Endothelial cell of umbilical vein (primary cell): ENCODE data around the gene IL22RA2. TPM values are rescaled to one million over a fixed set of nuclear protein-coding genes. Genes with fewer than 3 reads are reported as not detected.

Experiments used
- BruUV-seq: library from RNA; stranded (reverse); fragments of 400-500 nt; replicated peaks from 2 replicates; lab custom pipeline; 2021; lab: Mats Ljungman, UMichigan
- CTCF ChIA-PET: fragments of 300-600, 350-600 bp; sonication (Branson Sonifier 250); formaldehyde crosslinking; loops from one replicate; lab custom pipeline; 2021; ENCODE audit warnings: antibody characterized with exemption, inconsistent platforms; lab: Charles Lee
- POLR2A ChIA-PET: fragments of 300-600, 350-600 bp; sonication (Branson Sonifier 250); formaldehyde crosslinking; loops from one replicate; lab custom pipeline; 2021; ENCODE audit warnings: antibody characterized with exemption, inconsistent platforms; lab: Charles Lee
- DNase-seq: peaks from one replicate; pipeline ENCODE4 v3.0.0-alpha.2; 2011; ENCODE audit warnings: low read depth, low spot score
- FAIRE-seq: peaks from 2 replicates; lab custom pipeline; 2011; peaks lifted over from hg19 to GRCh38; lab: Jason Lieb, UNC
- H2AFZ ChIP-seq: 2 replicates; pipeline ENCODE4 v1.6.0; 2012; ENCODE audit warnings: low read depth, low read length, control low read depth, inconsistent platforms
- H3K27ac ChIP-seq: 2 replicates; pipeline ENCODE4 v1.5.1; 2011; ENCODE audit warnings: low read depth, mild to moderate bottlenecking, control low read depth, low read length, moderate library complexity; ENCODE audit not compliant: insufficient read depth
- H3K27me3 ChIP-seq, 2 experiments: 2 replicates each; pipeline versions ENCODE4 v1.6.0 to v1.6.1; 2011; ENCODE audit warnings: low read length in 2 of 2, mixed read lengths in 1 of 2; ENCODE audit not compliant: control insufficient read depth in 2 of 2, insufficient read depth in 2 of 2
- H3K36me3 ChIP-seq, 2 experiments: 2 replicates in 1 of 2; 3 replicates in 1 of 2; pipeline ENCODE4 v1.5.1; 2011; ENCODE audit warnings: low read length in 2 of 2, mild to moderate bottlenecking in 1 of 2, moderate library complexity in 1 of 2; ENCODE audit not compliant: control insufficient read depth in 2 of 2, insufficient read depth in 2 of 2; ENCODE audit errors: extremely low read depth in 1 of 2
- H3K4me1 ChIP-seq: 3 replicates; pipeline ENCODE4 v1.5.1; 2011; ENCODE audit warnings: mild to moderate bottlenecking, low read length; ENCODE audit not compliant: control insufficient read depth, insufficient read depth; ENCODE audit errors: extremely low read depth
- H3K4me2 ChIP-seq: 2 replicates; pipeline ENCODE4 v1.6.1; 2011; ENCODE audit warnings: low read length, control low read depth, mixed read lengths; ENCODE audit not compliant: insufficient read depth
- H3K4me3 ChIP-seq, 3 experiments: fragments of 200-600 bp in 1 of 3; sonication (generic), shearing (Covaris generic) in 1 of 3; replicated peaks in 1 of 3; 2 replicates each; pipeline ENCODE4 v1.5.1; 2011 to 2016; ENCODE audit warnings: control low read depth in 3 of 3, low read length in 3 of 3, mild to moderate bottlenecking in 2 of 3, inconsistent platforms in 1 of 3, low read depth in 1 of 3, moderate library complexity in 1 of 3; ENCODE audit not compliant: insufficient read depth in 1 of 3
- H3K79me2 ChIP-seq: 2 replicates; pipeline ENCODE4 v1.6.0; 2012; ENCODE audit warnings: low read length, inconsistent platforms; ENCODE audit not compliant: control insufficient read depth, insufficient read depth
- H3K9ac ChIP-seq: replicated peaks from 2 replicates; pipeline ENCODE3; 2011; ENCODE audit warnings: low read length, control low read depth; ENCODE audit not compliant: insufficient read depth; ENCODE audit errors: extremely low read depth
- H3K9me1 ChIP-seq: replicated peaks from 3 replicates; pipeline ENCODE4 v1.6.0; 2011; ENCODE audit warnings: mild to moderate bottlenecking, low read length; ENCODE audit not compliant: control insufficient read depth, insufficient read depth; ENCODE audit errors: extremely low read depth
- H3K9me3 ChIP-seq: replicated peaks from 2 replicates; pipeline ENCODE4 v1.5.1; 2012; ENCODE audit warnings: low read length, inconsistent platforms; ENCODE audit not compliant: control insufficient read depth, insufficient read depth
- H4K20me1 ChIP-seq: replicated peaks from 2 replicates; pipeline ENCODE3; 2011; ENCODE audit warnings: mild to moderate bottlenecking, low read length; ENCODE audit not compliant: control insufficient read depth, insufficient read depth; ENCODE audit errors: extremely low read depth
- CTCF ChIP-seq, 2 donors: IDR thresholded peaks; 1 replicate in 1 of 2; 2 replicates in 1 of 2; pipeline ENCODE4 v1.5.1; 2011; ENCODE audit warnings: low read length in 2 of 2, mild to moderate bottlenecking in 2 of 2, moderate library complexity in 2 of 2, control low read depth in 1 of 2, inconsistent platforms in 1 of 2, low read depth in 1 of 2; ENCODE audit not compliant: insufficient read depth in 1 of 2; ENCODE audit errors: extremely low read depth in 1 of 2
- EZH2 ChIP-seq: IDR thresholded peaks from 2 replicates; pipeline ENCODE4 v1.6.1; 2012; ENCODE audit warnings: borderline replicate concordance, low read depth, mild to moderate bottlenecking, moderate library complexity, low read length, inconsistent platforms; ENCODE audit not compliant: severe bottlenecking
- FOS ChIP-seq: IDR thresholded peaks from 2 replicates; pipeline ENCODE4 v1.6.1; 2011; ENCODE audit warnings: mild to moderate bottlenecking, low read length, moderate library complexity, borderline replicate concordance; ENCODE audit not compliant: insufficient read depth
- GATA2 ChIP-seq: IDR thresholded peaks from 2 replicates; pipeline ENCODE4 v1.7.0; 2011; ENCODE audit warnings: low read depth, mild to moderate bottlenecking, moderate library complexity, mixed read lengths, low read length; ENCODE audit not compliant: insufficient read length, insufficient read depth
- MAX ChIP-seq: IDR thresholded peaks from 2 replicates; pipeline ENCODE4 v1.6.1; 2011; ENCODE audit not compliant: insufficient read depth, insufficient read length
- MYC ChIP-seq: IDR thresholded peaks from one replicate; pipeline ENCODE4 v1.6.1; 2011; ENCODE audit warnings: mild to moderate bottlenecking, low read depth, low read length
- POLR2AphosphoS5 ChIP-seq: IDR thresholded peaks from 2 replicates; pipeline ENCODE4 v1.6.1; 2012; ENCODE audit warnings: low read depth, mild to moderate bottlenecking, control low read depth, low read length, moderate library complexity; ENCODE audit not compliant: insufficient read depth
- dilution Hi-C: fragments of 300-500 bp; cut with MboI; formaldehyde crosslinking; loops from one replicate; pipeline ENCODE4 v1.15.0; 2019; ENCODE audit warnings: low sequenced_read_pairs; ENCODE audit not compliant: extremely low pct_ligation_motif_present
- intact Hi-C: fragments of 100-400 bp; cut with micrococcal nuclease; formaldehyde crosslinking; loops from one replicate; pipeline ENCODE4 v1.10.0; 2022
- polyA plus RNA-seq, 4 experiments: library from polyadenylated mRNA; depleted of rRNA in 3 of 4; stranded (reverse) in 3 of 4; unstranded in 1 of 4; fragments of >200 nt; gene quantifications; 2 replicates each; pipeline versions ENCODE4 v1.2.1 to v1.2.3, GENCODE V29; 2011 to 2012; ENCODE audit warnings: missing spikeins in 1 of 4
- total RNA-seq: library from RNA; stranded (reverse); gene quantifications from 2 replicates; pipeline ENCODE4 v1.2.3, GENCODE V29; 2021

Gene IL22RA2
- total and polyA plus RNA-seq, 2 donors (not counting 3 experiments of a cell fraction or from before 2014, with no cell fraction given): not detected

GRCh38 chr6:137190583-137191094 is 17.2 kb upstream of the IL22RA2 start:
- H3K9me3 ChIP-seq: no peaks in the 10 kb centered on the region
- H3K4me1 ChIP-seq: no peaks in the 10 kb centered on the region
- H3K79me2 ChIP-seq: no peaks in the 10 kb centered on the region
- CTCF ChIA-PET: interaction anchor here (1.0 to 1.4 kb wide), 2 partner anchors 13 to 47 kb away, joined by 3 to 4 read pairs; no protein-coding TSS in a partner anchor
- intact Hi-C loops: no loop called here
- H3K9me1 ChIP-seq: no peaks in the 10 kb centered on the region
- no TSS peak for BruUV-seq
- POLR2A ChIA-PET: no interaction called here
- H3K36me3 ChIP-seq: no peaks in the 10 kb centered on the region
- H3K4me2 ChIP-seq: no peak overlapping the region
- H4K20me1 ChIP-seq: no peaks in the 10 kb centered on the region
- no peak overlapping the region for H3K9ac ChIP-seq
- DNase-seq (no peak), FAIRE-seq (no peak)
- no peaks in the 10 kb centered on the region for H3K27me3 ChIP-seq
- no peak overlapping the region for H3K27ac ChIP-seq
- dilution Hi-C loops: no loop called here
- TF ChIP-seq FOS: no peak
- no peak for TF ChIP-seq MYC
- TF ChIP-seq EZH2: no peak
- TF ChIP-seq GATA2: no peak
- TF ChIP-seq POLR2AphosphoS5: no peak
- TF ChIP-seq CTCF (IDR thresholded peaks at IDR 0.05; ENCODE audit: extremely low read depth in 1 of 2, insufficient read depth in 1 of 2, low read depth in 1 of 2, low read length in 2 of 2): no peak
- no peak for TF ChIP-seq MAX
- H2AFZ ChIP-seq: no peak overlapping the region
- no peak overlapping the region for H3K4me3 ChIP-seq
